Osteocyte (in vitro differentiated cells): ENCODE results near the gene CCNG2. TPM values are rescaled to one million over a fixed set of nuclear protein-coding genes. Genes with fewer than 3 reads are reported as not detected.

Source experiments
- DNase-seq: peaks from one replicate; pipeline ENCODE4 v3.0.0; 2021; ENCODE audit warnings: mixed read lengths; ENCODE audit not compliant: unreplicated experiment; ENCODE audit errors: extremely low spot score
- H3K27ac Mint-ChIP-seq: one replicate; pipeline ENCODE4 v1.8.0; 2021; ENCODE audit warnings: mild to moderate bottlenecking, mixed read lengths; ENCODE audit not compliant: unreplicated experiment
- H3K27me3 Mint-ChIP-seq: one replicate; pipeline ENCODE4 v1.8.0; 2021; ENCODE audit warnings: mixed read lengths; ENCODE audit not compliant: unreplicated experiment
- H3K36me3 Mint-ChIP-seq: one replicate; pipeline ENCODE4 v1.8.0; 2021; ENCODE audit warnings: mixed read lengths; ENCODE audit not compliant: unreplicated experiment
- H3K4me1 Mint-ChIP-seq: one replicate; pipeline ENCODE4 v1.8.0; 2021; ENCODE audit warnings: mixed read lengths; ENCODE audit not compliant: unreplicated experiment
- H3K4me3 Mint-ChIP-seq: one replicate; pipeline ENCODE4 v1.8.0; 2021; ENCODE audit warnings: mild to moderate bottlenecking, moderate library complexity, mixed read lengths; ENCODE audit not compliant: unreplicated experiment
- H3K9me3 Mint-ChIP-seq: one replicate; pipeline ENCODE4 v1.8.0; 2021; ENCODE audit warnings: mixed read lengths; ENCODE audit not compliant: unreplicated experiment
- CTCF ChIP-seq: fragments of 200-600 bp; sonication (generic); IDR thresholded peaks from 2 replicates; pipeline ENCODE4 v1.5.0; 2021; ENCODE audit warnings: antibody characterized with exemption, mild to moderate bottlenecking, moderate library complexity
- total RNA-seq: library from RNA; stranded (reverse); gene quantifications from 2 replicates; pipeline ENCODE4 v1.2.1, GENCODE V29; 2021

The CCNG2 gene
- total RNA-seq, 1 donor from 2014 or later, result 73.3 TPM

- no peak overlapping the region for H3K4me3 Mint-ChIP-seq
- no peaks in the 10 kb centered on the region for H3K27me3 Mint-ChIP-seq
- H3K4me1 Mint-ChIP-seq, result peaks cover 14% of the 10 kb centered on the region
- no peak overlapping the region for H3K27ac Mint-ChIP-seq
- H3K36me3 Mint-ChIP-seq, result no peaks in the 10 kb centered on the region
- no peaks in the 10 kb centered on the region for H3K9me3 Mint-ChIP-seq
- DNase-seq, result no peak
- no peak for TF ChIP-seq CTCF
Observed at GRCh38 chr4:77153006-77153405, 4.0 kb upstream of the CCNG2 start.

- DNase-seq, result no peak
- H3K9me3 Mint-ChIP-seq, result no peaks in the 10 kb centered on the region
- H3K27ac Mint-ChIP-seq, result no peak overlapping the region
- H3K27me3 Mint-ChIP-seq, result no peaks in the 10 kb centered on the region
- TF ChIP-seq CTCF, result no peak
- no peak overlapping the region for H3K4me3 Mint-ChIP-seq
- H3K4me1 Mint-ChIP-seq, result peaks cover 23% of the 10 kb centered on the region
- H3K36me3 Mint-ChIP-seq, result no peaks in the 10 kb centered on the region
Observed at GRCh38 chr4:77154065-77154464, 2.9 kb upstream of the CCNG2 start.

DNA sequence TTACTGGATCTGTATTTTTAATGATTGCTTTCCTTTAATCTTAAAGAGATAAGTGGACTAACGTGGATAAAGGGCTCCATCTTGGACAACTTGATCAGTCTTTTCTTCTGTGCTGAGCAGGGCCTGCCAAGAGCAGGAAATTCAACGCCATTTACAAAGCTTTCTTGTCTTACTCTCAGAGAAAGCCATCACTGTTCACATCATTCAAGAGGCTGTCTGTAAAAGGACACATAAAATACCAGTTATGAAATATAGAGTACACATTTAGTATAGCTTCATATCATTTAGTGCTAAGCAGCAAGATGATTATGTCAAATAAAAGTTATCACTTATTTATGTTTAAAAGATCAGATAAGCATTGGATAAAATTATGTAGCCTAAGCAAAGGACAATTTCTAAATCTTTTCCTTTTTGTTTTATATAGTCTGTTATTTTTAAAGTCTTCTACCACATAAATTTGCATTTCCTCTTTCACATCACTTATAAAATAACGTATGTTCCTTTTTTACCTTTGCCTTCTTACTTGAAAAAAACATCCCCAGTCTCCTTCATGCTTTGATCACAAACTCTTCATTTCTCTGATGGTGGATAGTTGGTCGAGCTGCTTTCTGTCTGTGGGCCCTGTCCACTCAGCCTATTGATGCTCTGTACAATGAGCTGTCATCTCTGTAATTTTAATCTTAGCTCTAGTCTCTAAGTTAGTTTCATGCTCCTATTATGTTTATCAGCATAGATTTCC is 2.1 kb upstream of the CCNG2 start:
- Mint-ChIP-seq H3K27me3 (no peaks in the 10 kb centered on the region), H3K4me3 (no peak overlapping the region)

DNA sequence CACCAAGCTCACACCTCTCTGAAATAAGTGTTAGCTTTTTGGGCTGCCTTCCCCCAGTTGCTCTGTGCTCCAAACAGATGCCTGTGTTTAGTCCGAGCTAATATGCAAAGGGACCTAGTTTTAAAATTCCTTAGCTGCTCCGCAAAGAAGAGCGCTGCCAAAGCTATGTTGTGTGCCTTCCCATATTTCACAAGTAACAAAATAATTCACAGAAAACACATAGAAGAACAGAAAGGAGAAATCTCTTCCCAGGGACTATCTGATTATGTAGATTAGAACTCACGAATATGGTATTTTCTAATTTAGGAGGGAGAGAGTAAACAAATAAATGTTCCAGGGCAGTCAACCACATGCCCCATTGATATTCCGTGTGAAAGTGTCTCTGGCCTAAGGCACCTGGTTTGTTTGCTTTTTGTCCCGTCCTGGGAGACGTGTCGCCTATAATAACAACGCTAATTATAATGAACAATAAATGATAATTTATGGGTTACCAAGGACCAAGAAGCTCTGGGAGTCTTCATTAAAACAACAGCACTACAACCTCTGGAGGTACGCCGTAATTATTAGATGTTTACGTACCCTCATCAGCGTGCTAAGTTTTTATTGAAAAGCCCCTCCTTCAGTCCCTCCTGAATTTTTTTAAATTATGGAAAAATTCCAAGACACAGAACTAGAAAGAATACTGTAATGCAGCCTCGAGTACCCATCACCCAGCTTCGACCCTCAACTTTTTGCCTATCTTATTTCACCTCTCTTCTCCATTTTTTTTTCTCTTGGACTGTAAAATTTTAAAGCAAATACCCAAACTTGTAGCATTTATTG is 1.2 kb upstream of the CCNG2 start:
- Mint-ChIP-seq H3K27me3 (no peaks in the 10 kb centered on the region), H3K36me3 (peaks cover 10% of the 10 kb centered on the region), H3K4me1 (peaks cover 36% of the 10 kb centered on the region), H3K27ac (peak overlapping the region; percentile 99), H3K4me3 (peak overlapping the region; percentile 97), H3K9me3 (no peaks in the 10 kb centered on the region)
- no peak for DNase-seq
- no peak for TF ChIP-seq CTCF

More for the DNA sequence above, 2.1 kb upstream of the CCNG2 start:
- no peak for TF ChIP-seq CTCF
- Mint-ChIP-seq H3K4me1 (peaks cover 31% of the 10 kb centered on the region), H3K9me3 (no peaks in the 10 kb centered on the region), H3K27ac (no peak overlapping the region), H3K36me3 (peaks cover 4% of the 10 kb centered on the region)
- no peak for DNase-seq

DNA sequence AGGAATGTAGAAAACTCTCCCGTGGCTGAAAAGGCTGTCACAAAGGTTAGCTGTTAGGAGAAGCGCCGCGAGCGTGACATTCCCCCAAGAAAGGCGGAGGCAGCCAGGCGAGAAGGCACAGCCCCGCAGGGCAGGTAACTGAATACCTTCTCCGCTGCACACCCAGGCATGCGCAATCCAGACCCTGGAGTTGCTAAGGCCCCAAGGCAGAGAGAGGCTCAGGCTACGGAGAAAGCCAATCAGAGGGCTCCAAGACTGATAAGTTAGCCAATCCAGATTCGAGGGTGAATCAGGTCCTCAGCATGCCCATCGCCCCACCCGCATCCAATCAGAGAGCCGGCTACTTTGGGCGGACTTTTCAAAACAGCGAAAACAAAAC is 485 bp upstream of the CCNG2 start:
- H3K9me3 Mint-ChIP-seq, result no peaks in the 10 kb centered on the region
- H3K4me3 Mint-ChIP-seq, result peak overlapping the region; percentile 97
- H3K4me1 Mint-ChIP-seq, result peaks cover 36% of the 10 kb centered on the region
- DNase-seq, result peak; percentile 98
- peak overlapping the region; percentile 99 for H3K27ac Mint-ChIP-seq
- TF ChIP-seq CTCF, result no peak
- no peaks in the 10 kb centered on the region for H3K27me3 Mint-ChIP-seq
- peaks cover 11% of the 10 kb centered on the region for H3K36me3 Mint-ChIP-seq
